GM10248 (cell line): ENCODE results near the gene PRDM2.
A peak's percentile ranks its signal among the peaks of the same experiment; 100 is the strongest.

ENCODE experiments used
- CTCF ChIA-PET: fragments of 300-600 bp; sonication (Branson Sonifier 250); formaldehyde crosslinking; extraction: SDS; loops from one replicate; lab custom pipeline; 2021; ENCODE audit warnings: antibody characterized with exemption; lab: Yijun Ruan, JAX
- POLR2A ChIA-PET: fragments of 350-650 bp; sonication (Branson Sonifier 250); formaldehyde crosslinking; extraction: SDS; loops from one replicate; lab custom pipeline; 2020; ENCODE audit warnings: antibody characterized with exemption; lab: Yijun Ruan, JAX
- DNase-seq: peaks from one replicate; pipeline ENCODE4 v3.0.0; 2012; ENCODE audit errors: extremely low spot score
- TF ChIP-seq, protein P1 (sequence below): IDR thresholded peaks from 2 replicates; pipeline ENCODE4 v1.5.1; 2012; ENCODE audit warnings: mild to moderate bottlenecking, low read depth; ENCODE audit errors: extremely low read depth, missing control alignments, control extremely low read depth

PRDM2 gene

DNA sequence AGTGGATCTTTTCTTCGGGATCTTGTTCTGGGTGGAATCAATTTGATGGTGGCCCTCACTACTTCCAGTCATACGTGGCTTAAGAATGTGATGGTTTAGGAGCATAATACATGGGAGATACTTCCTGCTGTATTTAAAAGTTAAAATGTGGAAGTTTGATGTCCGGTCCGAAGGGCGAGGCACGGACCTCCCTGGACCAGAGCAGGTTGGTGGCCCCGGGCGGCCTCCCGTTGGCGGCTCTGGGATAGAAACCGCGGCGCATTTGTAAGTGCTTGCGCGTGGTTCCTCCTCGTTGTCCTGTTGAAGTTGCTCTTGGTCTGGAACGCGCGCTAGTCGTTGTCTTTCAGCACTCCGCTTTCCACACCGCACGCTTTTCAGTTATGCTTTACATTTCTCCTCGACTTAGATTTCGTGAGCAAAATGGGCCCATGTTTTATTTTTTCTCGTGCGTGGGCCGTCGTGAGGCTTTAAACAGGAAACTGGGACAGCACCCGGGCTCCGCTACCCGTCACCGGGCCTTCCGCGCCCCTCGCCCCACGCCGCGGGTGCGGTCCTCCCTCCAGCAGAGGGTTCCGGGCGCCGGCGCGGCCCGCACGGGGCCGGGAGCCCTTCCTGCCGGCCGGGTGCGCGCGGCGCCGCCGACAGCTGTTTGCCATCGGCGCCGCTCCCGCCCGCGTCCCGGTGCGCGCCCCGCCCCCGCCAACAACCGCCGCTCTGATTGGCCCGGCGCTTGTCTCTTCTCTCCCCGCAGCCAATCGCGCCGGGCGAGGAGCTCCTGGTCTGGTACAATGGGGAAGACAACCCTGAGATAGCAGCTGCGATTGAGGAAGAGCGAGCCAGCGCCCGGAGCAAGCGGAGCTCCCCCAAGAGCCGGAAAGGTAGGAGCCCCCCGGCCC, 48.9 kb downstream of the PRDM2 start:
- TF ChIP-seq, protein P1, sequence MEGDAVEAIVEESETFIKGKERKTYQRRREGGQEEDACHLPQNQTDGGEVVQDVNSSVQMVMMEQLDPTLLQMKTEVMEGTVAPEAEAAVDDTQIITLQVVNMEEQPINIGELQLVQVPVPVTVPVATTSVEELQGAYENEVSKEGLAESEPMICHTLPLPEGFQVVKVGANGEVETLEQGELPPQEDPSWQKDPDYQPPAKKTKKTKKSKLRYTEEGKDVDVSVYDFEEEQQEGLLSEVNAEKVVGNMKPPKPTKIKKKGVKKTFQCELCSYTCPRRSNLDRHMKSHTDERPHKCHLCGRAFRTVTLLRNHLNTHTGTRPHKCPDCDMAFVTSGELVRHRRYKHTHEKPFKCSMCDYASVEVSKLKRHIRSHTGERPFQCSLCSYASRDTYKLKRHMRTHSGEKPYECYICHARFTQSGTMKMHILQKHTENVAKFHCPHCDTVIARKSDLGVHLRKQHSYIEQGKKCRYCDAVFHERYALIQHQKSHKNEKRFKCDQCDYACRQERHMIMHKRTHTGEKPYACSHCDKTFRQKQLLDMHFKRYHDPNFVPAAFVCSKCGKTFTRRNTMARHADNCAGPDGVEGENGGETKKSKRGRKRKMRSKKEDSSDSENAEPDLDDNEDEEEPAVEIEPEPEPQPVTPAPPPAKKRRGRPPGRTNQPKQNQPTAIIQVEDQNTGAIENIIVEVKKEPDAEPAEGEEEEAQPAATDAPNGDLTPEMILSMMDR, result peak; percentile 21
- ChIA-PET CTCF (interaction anchor here (0.8 to 1.8 kb wide), 9 partner anchors 9 to 83 kb away, joined by 3 to 7 read pairs (median 3); no protein-coding TSS in a partner anchor), POLR2A (interaction anchor here (0.6 to 1.5 kb wide), 12 partner anchors 8 to 58 kb away, joined by 3 to 9 read pairs (median 4); no protein-coding TSS in a partner anchor)
- peak; percentile 96 for DNase-seq

DNA sequence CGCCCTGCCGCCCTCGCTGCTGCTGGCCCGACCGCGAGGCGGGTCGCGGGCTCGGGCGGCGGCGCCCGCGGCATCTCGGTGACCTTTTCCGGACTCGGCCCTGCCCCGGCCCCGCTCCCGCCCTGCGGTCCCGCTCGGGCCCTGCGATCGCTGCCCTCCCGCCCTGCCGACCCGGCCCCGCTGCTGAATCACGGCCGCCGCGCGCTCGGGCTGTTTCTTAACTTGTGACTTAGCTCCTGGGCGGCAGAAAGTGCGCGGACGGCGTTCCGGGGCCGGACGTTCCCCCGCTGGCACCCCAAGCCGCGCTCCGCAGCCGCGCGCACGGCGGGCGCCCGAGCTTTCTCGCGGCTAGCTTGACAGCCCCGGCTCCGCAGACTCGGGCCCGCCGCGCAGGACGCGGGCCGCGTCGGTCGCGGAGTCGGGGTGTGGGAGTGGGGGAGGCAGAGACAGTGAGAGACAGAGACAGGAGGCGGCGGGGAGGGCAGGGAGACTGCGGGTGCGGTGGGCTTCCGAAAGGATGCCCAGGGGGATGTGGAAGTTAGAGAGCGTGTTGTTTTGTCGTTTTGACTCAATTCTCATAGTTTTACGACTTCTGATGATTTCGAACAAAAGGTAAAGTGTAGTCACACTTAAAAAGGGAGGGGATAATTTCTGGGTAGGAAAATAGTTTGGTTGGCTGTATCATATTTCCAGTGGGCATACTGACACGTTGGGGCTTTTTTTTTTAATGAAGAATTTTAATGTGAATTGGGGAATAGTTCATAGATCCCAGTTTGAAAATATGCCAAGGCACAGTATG, 49.8 kb downstream of the PRDM2 start:
- no peak for DNase-seq
- ChIA-PET CTCF (interaction anchor here (0.8 to 1.6 kb wide), 7 partner anchors 8 to 49 kb away, joined by 3 to 7 read pairs (median 3); no protein-coding TSS in a partner anchor), POLR2A (interaction anchor here (0.6 to 1.5 kb wide), 10 partner anchors 8 to 57 kb away, joined by 3 to 9 read pairs (median 4); no protein-coding TSS in a partner anchor)
- TF ChIP-seq, protein P1, result no peak

DNA sequence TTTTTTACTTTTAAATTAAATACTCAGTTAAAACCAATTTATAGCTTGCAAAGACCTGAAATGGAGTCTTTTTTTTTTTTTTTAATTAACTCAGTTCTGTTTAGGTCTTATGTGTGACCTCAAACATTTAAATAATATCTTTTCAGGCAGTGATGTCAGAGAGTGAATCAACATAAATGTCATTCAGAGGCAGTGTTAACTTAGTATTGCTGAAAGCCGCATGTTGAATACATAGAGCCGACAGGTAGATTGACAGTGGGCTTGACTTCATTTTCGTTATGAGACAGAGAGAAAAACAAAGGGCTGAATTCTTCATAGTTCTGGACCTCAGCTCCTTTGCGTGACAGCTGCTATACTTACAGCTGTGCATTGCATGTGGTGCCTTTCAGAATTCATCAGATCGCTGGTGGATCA, 51.5 kb downstream of the PRDM2 start:
- peak; percentile 55 for DNase-seq
- POLR2A ChIA-PET, result interaction anchor here (0.7 to 1.3 kb wide), 5 partner anchors 11 to 1775 kb away, joined by 3 to 5 read pairs (median 4); partner anchors contain the start of gene DNAJC16
- CTCF ChIA-PET, result interaction anchor here (0.6 to 1.8 kb wide), 4 partner anchors 17 to 86 kb away, joined by 3 to 4 read pairs (median 3); no protein-coding TSS in a partner anchor
- TF ChIP-seq, protein P1, result no peak

DNA sequence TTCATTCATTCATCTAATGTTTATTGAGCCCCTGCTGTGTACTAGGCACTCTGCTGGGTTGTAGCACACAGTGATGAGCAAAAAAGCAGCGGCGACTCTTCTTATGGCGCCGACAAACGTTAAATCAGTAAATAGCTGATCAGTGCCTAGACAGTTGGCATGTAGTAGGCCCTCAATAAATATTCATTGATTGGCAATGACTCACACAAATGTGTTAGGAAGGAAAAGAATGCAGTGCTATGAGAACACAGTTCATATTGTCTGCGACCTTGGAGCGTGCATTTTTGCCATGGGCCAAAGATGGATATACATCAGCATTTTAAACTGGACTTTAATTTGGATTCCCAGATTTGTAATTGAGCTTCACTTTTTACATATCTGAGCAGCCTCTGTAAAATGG, 52.0 kb downstream of the PRDM2 start:
- no peak for DNase-seq
- ChIA-PET POLR2A (interaction anchor here (0.8 to 1.3 kb wide), 3 partner anchors 11 to 1775 kb away, joined by 4 to 5 read pairs (median 4); partner anchors contain the start of gene DNAJC16), CTCF (interaction anchor here (1.0 to 1.8 kb wide), 3 partner anchors 17 to 49 kb away, joined by 3 to 4 read pairs (median 3); no protein-coding TSS in a partner anchor)
- TF ChIP-seq, protein P1, result no peak

DNA sequence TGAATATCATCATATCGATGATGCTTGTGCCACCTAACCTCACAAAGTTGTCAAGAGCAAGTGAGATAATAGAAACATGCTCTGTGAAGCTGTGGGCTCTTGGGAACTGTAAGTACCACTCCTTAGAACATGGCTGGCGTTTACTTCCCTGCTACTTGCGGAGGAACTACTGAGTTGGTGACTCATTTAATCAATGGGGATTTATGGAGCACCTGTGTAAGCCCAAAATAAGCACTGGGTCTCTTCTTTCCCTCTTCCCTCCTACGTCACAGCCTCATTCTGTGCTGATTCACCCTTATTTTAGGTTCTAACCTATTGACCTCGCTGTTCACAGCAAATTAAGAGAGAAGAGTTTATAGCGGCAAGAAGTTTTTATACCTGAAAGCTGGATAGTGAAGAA, 52.9 kb downstream of the PRDM2 start:
- ChIA-PET CTCF (interaction anchor here (1.5 kb wide), 1 partner anchor 9 kb away, joined by 4 read pairs; no protein-coding TSS in a partner anchor), POLR2A (interaction anchor here (0.6 kb wide), 1 partner anchor 49 kb away, joined by 3 read pairs; no protein-coding TSS in a partner anchor)
- TF ChIP-seq, protein P1, result no peak
- DNase-seq, result no peak
